ENCODE results near the gene P2RX3.

DNA sequence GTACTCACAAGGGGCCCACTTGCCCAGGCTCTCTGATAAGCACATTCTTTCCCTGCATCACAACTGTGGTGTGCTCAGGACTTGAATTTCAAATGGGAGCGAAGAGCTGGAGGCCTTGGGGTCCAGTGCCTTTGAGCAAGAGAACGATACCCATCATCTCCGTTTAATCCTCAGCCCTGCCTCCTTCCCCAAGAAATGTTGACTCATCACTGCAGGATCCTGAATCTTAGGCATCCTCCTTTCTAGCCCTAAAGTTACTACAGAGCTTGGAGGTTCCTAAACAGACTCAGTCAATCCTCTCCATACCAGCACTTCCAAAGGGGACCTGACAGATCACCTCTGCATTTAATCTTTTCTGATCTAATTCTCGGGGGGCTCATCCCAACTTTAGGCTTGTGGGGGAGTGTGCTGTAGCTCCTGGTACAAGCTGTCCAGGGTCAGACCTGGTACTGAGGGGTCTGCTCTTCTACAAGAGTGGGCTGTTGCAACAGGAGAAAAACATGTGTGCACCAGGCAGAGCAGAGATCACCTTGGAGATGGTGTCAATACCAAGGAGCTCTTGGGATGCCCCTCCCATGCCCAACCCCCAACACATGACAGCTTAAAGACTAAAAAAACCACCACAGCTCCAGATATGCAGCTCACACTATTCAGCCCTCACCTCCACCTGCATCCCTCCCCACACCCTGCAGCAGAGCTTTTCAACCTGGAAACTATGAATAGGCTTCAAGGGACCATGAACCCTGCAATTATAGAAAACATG, 56.2 kb downstream of the P2RX3 start:
- no peak for TF ChIP-seq GFI1B (tag by site-specific recombination; IDR thresholded peaks at IDR 0.05)
- TF ChIP-seq, protein P1, sequence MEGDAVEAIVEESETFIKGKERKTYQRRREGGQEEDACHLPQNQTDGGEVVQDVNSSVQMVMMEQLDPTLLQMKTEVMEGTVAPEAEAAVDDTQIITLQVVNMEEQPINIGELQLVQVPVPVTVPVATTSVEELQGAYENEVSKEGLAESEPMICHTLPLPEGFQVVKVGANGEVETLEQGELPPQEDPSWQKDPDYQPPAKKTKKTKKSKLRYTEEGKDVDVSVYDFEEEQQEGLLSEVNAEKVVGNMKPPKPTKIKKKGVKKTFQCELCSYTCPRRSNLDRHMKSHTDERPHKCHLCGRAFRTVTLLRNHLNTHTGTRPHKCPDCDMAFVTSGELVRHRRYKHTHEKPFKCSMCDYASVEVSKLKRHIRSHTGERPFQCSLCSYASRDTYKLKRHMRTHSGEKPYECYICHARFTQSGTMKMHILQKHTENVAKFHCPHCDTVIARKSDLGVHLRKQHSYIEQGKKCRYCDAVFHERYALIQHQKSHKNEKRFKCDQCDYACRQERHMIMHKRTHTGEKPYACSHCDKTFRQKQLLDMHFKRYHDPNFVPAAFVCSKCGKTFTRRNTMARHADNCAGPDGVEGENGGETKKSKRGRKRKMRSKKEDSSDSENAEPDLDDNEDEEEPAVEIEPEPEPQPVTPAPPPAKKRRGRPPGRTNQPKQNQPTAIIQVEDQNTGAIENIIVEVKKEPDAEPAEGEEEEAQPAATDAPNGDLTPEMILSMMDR (tag by site-specific recombination; IDR thresholded peaks at IDR 0.05) = no peak
- no peak for TF ChIP-seq ZNF660 (tag by site-specific recombination; IDR thresholded peaks at IDR 0.05)
- TF ChIP-seq ZFP3 (tag by site-specific recombination; IDR thresholded peaks at IDR 0.05; ENCODE audit: low read depth) = no peak
- no peak for TF ChIP-seq ZNF146 (tag by site-specific recombination; IDR thresholded peaks at IDR 0.05)
